ELR (cell line): ENCODE results near the gene ATF7IP2.
"Not testable (repeated sequence)": the region's sequence is repeated elsewhere in the genome, so short reads cannot be mapped to it uniquely, and the experiment has no call there.

ENCODE experiments used
- DNase-seq: peaks from one replicate; pipeline ENCODE4 v3.0.0-alpha.2; 2015; ENCODE audit warnings: low read depth

ATF7IP2 gene

GRCh38 chr16:10385725-10386516 is at the start of gene ATF7IP2:
Gene ATF7IP2 (plus strand): TSS chr16:10386061. CDS start chr16:10430621, 44,560 bp downstream.
- peak; percentile 22 for DNase-seq

GRCh38 chr16:10338426-10338825 is 47.4 kb upstream of the ATF7IP2 start:
- DNase-seq: no peak

GRCh38 chr16:10339777-10340732 is 45.8 kb upstream of the ATF7IP2 start:
- DNase-seq: no peak

- no peak for DNase-seq
These were observed 42.6 kb upstream of the ATF7IP2 start for GRCh38 chr16:10343124-10343760.

GRCh38 chr16:10344699-10345098 is 41.2 kb upstream of the ATF7IP2 start:
- DNase-seq: not testable (repeated sequence)

GRCh38 chr16:10345629-10346028 is 40.2 kb upstream of the ATF7IP2 start:
- no peak for DNase-seq

GRCh38 chr16:10349851-10350250 is 36.0 kb upstream of the ATF7IP2 start:
- no peak for DNase-seq

GRCh38 chr16:10352262-10352661 is 33.6 kb upstream of the ATF7IP2 start:
- no peak for DNase-seq

- DNase-seq: no peak
These were observed 30.3 kb upstream of the ATF7IP2 start for GRCh38 chr16:10355589-10355988.

- DNase-seq: no peak
These were observed 28.7 kb upstream of the ATF7IP2 start for GRCh38 chr16:10356870-10357842.

- DNase-seq: not testable (repeated sequence)
These were observed 24.1 kb upstream of the ATF7IP2 start for GRCh38 chr16:10361747-10362076.

- no peak for DNase-seq
These were observed 23.6 kb upstream of the ATF7IP2 start for GRCh38 chr16:10362077-10362863.

GRCh38 chr16:10362864-10363197 is 23.0 kb upstream of the ATF7IP2 start:
- not testable (repeated sequence) for DNase-seq

- DNase-seq: not testable (repeated sequence)
These were observed 19.2 kb upstream of the ATF7IP2 start for GRCh38 chr16:10366619-10367018.

- DNase-seq: no peak
These were observed 18.2 kb upstream of the ATF7IP2 start for GRCh38 chr16:10367616-10368188.

GRCh38 chr16:10368969-10369551 is 16.8 kb upstream of the ATF7IP2 start:
- no peak for DNase-seq

GRCh38 chr16:10370096-10370726 is 15.7 kb upstream of the ATF7IP2 start:
- no peak for DNase-seq

- DNase-seq: no peak
These were observed 14.3 kb upstream of the ATF7IP2 start for GRCh38 chr16:10371592-10371991.

GRCh38 chr16:10373556-10373955 is 12.3 kb upstream of the ATF7IP2 start:
- DNase-seq: no peak
